PC-9 (cell line): ENCODE measurements around the gene ALPK1. TPM values are rescaled to one million over a fixed set of nuclear protein-coding genes. Genes with fewer than 3 reads are reported as not detected.
"Not testable (repeated sequence)": the region's sequence is repeated elsewhere in the genome, so short reads cannot be mapped to it uniquely, and the experiment has no call there.

ENCODE experiments used
- BruUV-seq: library from RNA; stranded (reverse); fragments of 400-500 nt; replicated peaks from 2 replicates; lab custom pipeline; 2021; lab: Mats Ljungman, UMichigan
- CTCF ChIA-PET: fragments of 300-600 bp; sonication (Branson Sonifier 250); formaldehyde crosslinking; loops from one replicate; lab custom pipeline; 2022; ENCODE audit warnings: antibody characterized with exemption; lab: Charles Lee
- POLR2A ChIA-PET: fragments of 300-600 bp; sonication (Branson Sonifier 250); formaldehyde crosslinking; loops from one replicate; lab custom pipeline; 2022; ENCODE audit warnings: antibody characterized with exemption; ENCODE audit not compliant: unreplicated experiment; lab: Charles Lee
- DNase-seq, 2 experiments: peaks; one replicate each; pipeline versions ENCODE4 v3.0.0 to v3.0.0-alpha.2; 2015 to 2022; ENCODE audit warnings: mixed read lengths in 1 of 2
- H2AFZ ChIP-seq: fragments of 200-600 bp; sonication (generic); 2 replicates; pipeline ENCODE4 v1.8.1; 2017; ENCODE audit warnings: antibody characterized with exemption
- H3F3A ChIP-seq: fragments of 200-600 bp; sonication (generic); 2 replicates; pipeline ENCODE4 v1.8.1; 2017; ENCODE audit warnings: antibody characterized with exemption, mild to moderate bottlenecking, low read depth; ENCODE audit not compliant: insufficient read depth
- H3K27ac ChIP-seq: fragments of 200-600 bp; sonication (generic); 2 replicates; pipeline ENCODE4 v1.6.1; 2016; ENCODE audit warnings: mixed run types
- H3K27me3 ChIP-seq: fragments of 200-600 bp; sonication (generic); 2 replicates; pipeline ENCODE4 v1.6.1; 2016; ENCODE audit warnings: low read depth, mixed run types; ENCODE audit not compliant: insufficient read depth
- H3K36me3 ChIP-seq: fragments of 200-600 bp; sonication (generic); 2 replicates; pipeline ENCODE4 v1.6.1; 2016; ENCODE audit warnings: low read depth, mixed run types
- H3K4me1 ChIP-seq: fragments of 200-600 bp; sonication (generic); replicated peaks from 2 replicates; pipeline ENCODE4 v1.6.1; 2016; ENCODE audit warnings: mixed run types; ENCODE audit not compliant: insufficient read depth
- H3K4me2 ChIP-seq: fragments of 200-600 bp; sonication (generic); 2 replicates; pipeline ENCODE4 v1.6.1; 2017; ENCODE audit warnings: mixed run types
- H3K4me3 ChIP-seq: fragments of 200-600 bp; sonication (generic); 2 replicates; pipeline ENCODE4 v1.6.1; 2016; ENCODE audit warnings: mixed run types
- H3K79me2 ChIP-seq: fragments of 200-600 bp; sonication (generic); 2 replicates; pipeline ENCODE4 v1.6.1; 2017; ENCODE audit warnings: low read depth, mixed run types
- H3K9me2 ChIP-seq: fragments of 200-600 bp; sonication (generic); 2 replicates; pipeline ENCODE4 v1.8.1; 2017; ENCODE audit warnings: mild to moderate bottlenecking; ENCODE audit not compliant: insufficient read depth
- H3K9me3 ChIP-seq: fragments of 200-600 bp; sonication (generic); 2 replicates; pipeline ENCODE4 v1.8.1; 2016; ENCODE audit warnings: low read depth; ENCODE audit not compliant: insufficient read depth
- H4K20me1 ChIP-seq: fragments of 200-600 bp; sonication (generic); 2 replicates; pipeline ENCODE4 v1.8.1; 2017; ENCODE audit not compliant: insufficient read depth
- CTCF ChIP-seq: fragments of 200-600 bp; sonication (generic); conservative IDR thresholded peaks from 2 replicates; pipeline ENCODE4 v1.6.1; 2017; ENCODE audit warnings: mixed run types, antibody characterized with exemption, mild to moderate bottlenecking, moderate library complexity
- EZH2 ChIP-seq: fragments of 200-600 bp; sonication (generic); IDR thresholded peaks from 2 replicates; pipeline ENCODE4 v1.8.0; 2017; ENCODE audit warnings: antibody characterized with exemption, low read depth
- intact Hi-C: fragments of 100-400 bp; cut with micrococcal nuclease; formaldehyde crosslinking; loops from one replicate; pipeline ENCODE4 v1.10.0; 2022; ENCODE audit not compliant: unreplicated experiment
- total RNA-seq: library from RNA; stranded (reverse); gene quantifications from 2 replicates; pipeline ENCODE4 v1.2.3, GENCODE V29; 2021

The ALPK1 gene
- total RNA-seq, 1 experiment from 2014 or later: 35.4 TPM

GRCh38 chr4:112473985-112474384 is 176.8 kb downstream of the ALPK1 start:
- Histone ChIP-seq H3K9me2 (no peaks in the 10 kb centered on the region), H2AFZ (no peak overlapping the region), H4K20me1 (no peaks in the 10 kb centered on the region), H3K9me3 (no peaks in the 10 kb centered on the region), H3K36me3 (no peaks in the 10 kb centered on the region), H3K27ac (no peak overlapping the region), H3F3A (no peaks in the 10 kb centered on the region), H3K4me1 (no peaks in the 10 kb centered on the region), H3K79me2 (no peaks in the 10 kb centered on the region), H3K27me3 (no peaks in the 10 kb centered on the region), H3K4me3 (no peak overlapping the region), H3K4me2 (no peak overlapping the region)
- DNase-seq: no peak
- intact Hi-C loops: no loop called here
- BruUV-seq: no TSS peak
- ChIA-PET CTCF (no interaction called here), POLR2A (interaction anchor here (0.8 kb wide), 1 partner anchor 261 kb away, joined by 23 read pairs; no protein-coding TSS in a partner anchor)
- no peak for TF ChIP-seq CTCF
- TF ChIP-seq EZH2: no peak

- Histone ChIP-seq H3F3A (no peaks in the 10 kb centered on the region), H3K9me2 (no peaks in the 10 kb centered on the region; the same call in 1 of the 2 replicates), H3K36me3 (no peaks in the 10 kb centered on the region), H3K79me2 (no peaks in the 10 kb centered on the region), H2AFZ (no peak overlapping the region), H3K4me1 (no peaks in the 10 kb centered on the region), H3K27ac (no peak overlapping the region), H3K4me3 (no peak overlapping the region), H3K4me2 (no peak overlapping the region), H4K20me1 (no peaks in the 10 kb centered on the region), H3K27me3 (no peaks in the 10 kb centered on the region), H3K9me3 (peaks cover 4% of the 10 kb centered on the region; the same call in 1 of the 2 replicates)
- ChIA-PET POLR2A (no interaction called here), CTCF (no interaction called here)
- BruUV-seq: no TSS peak
- intact Hi-C loops: no loop called here
- DNase-seq: no peak
- TF ChIP-seq CTCF (no peak), EZH2 (no peak)
These were observed 188.8 kb downstream of the ALPK1 start for GRCh38 chr4:112485930-112486329.

- H3K36me3 ChIP-seq, H3K9me2 ChIP-seq, POLR2A ChIA-PET, H3K4me3 ChIP-seq, H3K79me2 ChIP-seq, H4K20me1 ChIP-seq, H3K27ac ChIP-seq, BruUV-seq, H3K4me1 ChIP-seq, H3K27me3 ChIP-seq, intact Hi-C loops, H3F3A ChIP-seq, H3K4me2 ChIP-seq, DNase-seq, H2AFZ ChIP-seq, CTCF ChIA-PET, H3K9me3 ChIP-seq: not testable (repeated sequence)
These were observed 193.6 kb downstream of the ALPK1 start for GRCh38 chr4:112490808-112491207.

Other genes starting within 250 kb of the ALPK1 start
- 0.78 and 1.4 TPM in 2 replicates for gene FAM241A, start 151.9 kb upstream of the ALPK1 start, total RNA-seq
- 27.6 and 35.8 TPM in 2 replicates for gene AP1AR, start 65.6 kb upstream of the ALPK1 start, total RNA-seq
- gene TIFA, start 11.5 kb upstream of the ALPK1 start, total RNA-seq: 12.6 and 15.6 TPM in 2 replicates
- not detected in 2 replicates for gene NEUROG2, start 218.8 kb downstream of the ALPK1 start, total RNA-seq